ENCODE data around the gene CCDC197.

CCDC197 gene

GRCh38 chr14:94027566-94028449 lies 30.7 kb downstream of the CCDC197 start:
- no peak for DNase-seq

GRCh38 chr14:94028450-94028826 lies 31.3 kb downstream of the CCDC197 start:
- DNase-seq: peak; percentile 32

DNA sequence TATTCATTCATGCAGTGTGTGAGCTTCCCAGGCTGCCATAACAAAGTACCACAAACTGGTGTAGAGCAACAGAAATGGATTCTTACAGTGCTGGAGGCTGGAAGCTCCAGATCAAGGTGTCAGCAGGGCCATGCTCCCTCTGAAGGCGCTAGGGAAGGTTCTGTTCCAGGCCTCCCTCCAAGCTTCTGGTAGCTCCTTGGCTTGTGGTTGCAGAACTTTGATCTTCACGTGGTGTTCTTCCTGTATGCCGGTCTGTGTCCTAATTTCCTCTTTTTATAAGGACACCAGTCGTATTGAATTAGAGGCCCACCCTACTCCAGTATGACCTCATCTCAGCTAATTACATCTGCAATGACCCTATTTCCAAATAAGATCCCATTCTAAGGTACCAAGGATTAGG lies 32.2 kb downstream of the CCDC197 start:
- DNase-seq: no peak

DNA sequence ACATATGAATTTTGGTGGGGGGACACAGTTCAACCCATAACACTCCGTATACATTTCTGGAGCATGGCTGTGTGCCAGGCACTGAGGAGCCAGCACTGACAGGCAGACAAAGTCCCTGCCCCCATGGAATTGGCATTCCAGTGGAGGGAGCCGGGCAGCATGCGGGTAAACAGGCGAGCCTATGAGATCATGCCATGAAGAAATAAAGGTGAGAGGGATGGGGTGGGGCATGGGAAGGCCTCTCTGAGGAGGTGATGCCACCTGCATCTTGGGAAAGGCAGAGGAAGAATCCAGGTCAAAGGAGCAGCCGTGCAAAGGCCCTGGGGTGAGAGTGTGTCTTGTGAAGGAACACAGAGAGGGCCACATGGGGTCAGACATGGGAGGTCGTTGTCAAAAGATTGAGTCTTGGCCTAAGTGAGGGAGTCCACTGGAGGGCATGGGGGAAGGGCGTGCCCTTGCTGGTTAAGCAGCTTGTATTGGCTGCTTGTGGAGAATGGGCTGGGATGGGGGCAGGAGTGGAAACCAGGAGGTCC lies 32.6 kb downstream of the CCDC197 start:
- no peak for DNase-seq

DNA sequence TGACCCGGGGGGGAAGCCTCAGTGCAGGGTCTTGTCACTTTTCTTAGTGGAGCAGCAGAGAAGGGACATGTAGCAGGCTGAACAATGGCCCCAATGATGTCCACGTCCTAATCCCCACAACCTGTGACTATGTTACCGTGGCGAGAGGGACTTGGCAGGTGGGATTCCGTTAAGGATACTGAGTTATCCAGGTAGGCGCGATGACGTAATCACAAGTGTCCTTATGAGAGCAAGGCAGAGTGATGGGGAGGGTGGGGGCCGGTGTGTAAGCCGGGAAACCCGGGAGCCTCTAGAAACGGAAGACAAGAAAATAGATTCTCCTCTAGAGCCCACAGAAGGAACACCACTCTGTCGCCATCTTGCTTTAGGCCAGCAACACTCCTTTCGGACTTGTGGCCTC lies 33.5 kb downstream of the CCDC197 start:
- no peak for DNase-seq

DNA sequence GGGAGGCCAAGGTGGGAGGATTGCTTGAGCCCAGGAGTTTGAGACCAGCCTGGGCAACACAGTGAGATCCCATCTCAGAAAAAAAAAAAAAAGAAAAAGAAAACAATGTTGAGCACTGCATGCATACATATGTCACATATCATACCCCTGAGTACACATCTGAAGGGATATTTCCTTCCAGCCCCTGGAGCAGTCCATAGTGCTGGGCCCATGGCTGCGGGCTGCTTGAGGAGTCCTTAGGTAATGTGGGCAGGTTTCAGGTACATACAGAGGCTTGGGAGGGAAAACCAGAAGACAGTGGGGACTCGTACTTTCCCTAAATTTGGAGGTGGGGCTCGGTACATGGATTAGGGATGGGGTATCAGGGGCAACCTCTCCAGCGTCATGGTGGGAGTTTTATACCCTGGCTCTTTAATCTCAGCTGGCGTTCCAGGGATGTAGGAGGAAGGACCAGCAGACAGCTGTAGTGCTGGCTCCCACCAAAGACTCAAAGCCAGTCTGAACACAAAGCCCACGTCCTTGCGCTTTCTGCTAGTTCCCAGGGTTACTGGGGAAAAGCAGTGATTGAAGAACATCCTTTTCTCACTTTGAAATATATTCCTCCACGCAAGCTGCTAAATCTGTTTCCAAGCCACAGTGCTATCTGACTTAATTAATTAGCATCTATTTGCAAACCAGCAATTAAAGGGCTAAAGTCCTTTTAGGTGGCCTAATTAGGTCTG lies 34.2 kb downstream of the CCDC197 start:
- DNase-seq: no peak

DNA sequence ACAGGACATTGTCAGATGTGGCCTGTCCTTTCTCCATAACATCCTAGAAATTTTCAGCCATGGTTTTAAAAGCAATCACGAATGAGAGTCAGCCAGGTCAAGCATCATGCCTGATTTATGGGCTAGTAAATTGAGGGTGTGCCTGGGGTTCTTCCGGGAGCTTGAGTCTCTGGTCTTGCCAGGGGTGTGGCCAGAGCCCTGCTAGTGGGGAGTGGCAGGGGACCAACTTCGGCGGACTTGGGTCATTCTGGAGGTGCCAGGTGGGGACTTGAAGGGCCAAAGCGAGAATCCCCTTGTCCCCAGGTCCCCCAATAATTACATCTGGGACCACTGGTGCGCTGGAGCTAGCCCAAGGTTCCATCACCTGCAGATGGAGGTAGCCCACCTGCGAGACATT lies 34.8 kb downstream of the CCDC197 start:
- no peak for DNase-seq

GRCh38 chr14:94034886-94035285 lies 37.8 kb downstream of the CCDC197 start:
- no peak for DNase-seq

- peak; percentile 77 for DNase-seq
Measured at GRCh38 chr14:94036313-94037167, 39.4 kb downstream of the CCDC197 start.

DNA sequence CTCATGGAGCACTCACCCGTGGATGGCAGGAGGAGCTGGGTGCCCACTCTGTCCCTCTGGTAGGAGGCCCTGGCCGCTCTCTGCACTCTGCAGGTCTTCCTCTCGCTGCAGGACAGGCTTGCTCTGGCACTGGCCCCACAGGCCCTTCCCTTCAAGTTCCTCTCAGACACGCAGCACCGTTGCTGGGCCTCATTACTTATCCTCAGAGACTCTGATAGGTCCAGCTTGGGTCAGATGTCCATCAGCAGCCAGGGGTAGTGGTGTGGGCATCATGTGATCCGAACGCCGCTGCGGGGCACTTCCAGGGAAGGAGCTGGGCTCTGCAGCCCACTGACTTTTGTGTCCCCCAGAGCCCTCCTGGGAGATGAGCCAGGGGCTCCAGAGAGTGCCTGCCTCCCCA lies 40.9 kb downstream of the CCDC197 start:
- no peak for DNase-seq

- DNase-seq: no peak
Measured at GRCh38 chr14:94038510-94038909, 41.4 kb downstream of the CCDC197 start.

DNA sequence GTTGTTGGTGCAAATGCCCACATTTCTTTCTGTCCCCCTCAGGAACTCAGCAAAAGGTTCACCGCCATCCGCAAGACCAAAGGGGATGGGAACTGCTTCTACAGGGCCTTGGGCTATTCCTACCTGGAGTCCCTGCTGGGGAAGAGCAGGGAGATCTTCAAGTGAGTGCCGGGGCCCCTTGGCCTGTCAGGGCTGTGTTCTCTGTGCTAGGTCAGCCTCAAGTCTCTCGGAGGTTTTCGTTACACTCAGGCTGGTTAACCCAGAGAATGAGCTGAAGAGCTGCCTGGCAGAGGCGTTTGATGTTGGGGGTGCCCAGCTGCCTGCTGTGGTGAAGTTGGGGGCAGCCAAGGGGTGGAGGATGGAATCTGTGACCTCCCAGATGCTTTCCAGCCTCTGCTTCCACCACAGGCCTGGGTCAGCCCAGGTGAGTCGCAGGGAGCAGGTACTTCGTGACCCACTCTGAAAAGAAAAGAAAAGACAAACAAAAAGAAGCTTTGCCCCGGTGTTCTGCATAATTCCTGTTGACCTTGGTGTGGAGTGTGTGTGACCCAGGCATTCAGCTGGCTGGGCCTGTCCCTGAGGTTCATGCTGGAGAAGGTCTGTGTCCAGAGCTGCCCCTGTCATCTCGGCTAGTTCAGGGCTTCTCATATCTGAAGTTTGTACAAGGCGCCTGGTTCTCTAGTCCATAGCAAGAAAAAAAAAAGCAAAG lies 42.0 kb downstream of the CCDC197 start:
- DNase-seq: no peak

DNA sequence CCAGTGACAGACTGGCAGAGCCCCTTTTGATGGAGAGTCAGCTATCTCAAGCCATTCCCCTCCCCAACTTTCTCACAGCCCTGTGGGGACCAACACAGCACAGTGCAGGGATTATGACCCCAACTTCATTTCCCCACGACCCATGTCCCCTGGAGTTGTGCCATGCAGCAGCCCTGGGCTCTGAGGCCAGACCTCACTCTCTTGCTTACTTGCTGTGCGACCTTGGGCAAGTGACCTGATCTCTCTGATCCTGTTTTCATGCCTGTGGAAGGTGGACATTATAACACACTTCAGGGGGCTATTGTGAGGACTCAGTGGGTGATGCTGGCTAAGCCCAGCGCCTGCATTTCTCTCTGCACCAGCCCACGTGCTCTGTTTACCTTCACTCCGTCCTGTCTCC lies 43.1 kb downstream of the CCDC197 start:
- no peak for DNase-seq

DNA sequence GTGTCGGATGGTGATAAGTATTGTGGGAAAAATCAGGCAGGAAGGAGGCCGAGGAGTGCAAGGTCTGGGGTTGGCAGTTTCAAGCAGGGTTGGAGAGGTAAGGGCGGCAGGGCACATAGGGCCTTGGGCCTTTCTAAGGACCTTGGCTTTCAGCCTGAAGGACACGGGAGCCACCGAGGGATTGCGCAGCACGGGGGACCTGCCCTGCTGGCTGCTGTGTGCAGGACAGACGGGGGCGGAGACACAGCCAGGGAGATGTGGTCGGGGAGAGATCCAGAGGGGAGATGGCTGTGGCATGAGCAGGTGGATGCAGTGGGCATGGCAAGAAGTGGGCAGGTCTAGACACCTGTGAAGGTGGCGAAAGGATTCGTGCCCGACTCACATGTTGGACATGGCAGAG lies 43.7 kb downstream of the CCDC197 start:
- no peak for DNase-seq

- no peak for DNase-seq
Measured at GRCh38 chr14:94041551-94042346, 44.6 kb downstream of the CCDC197 start.

- DNase-seq: no peak
Measured at GRCh38 chr14:94042433-94043091, 45.5 kb downstream of the CCDC197 start.

GRCh38 chr14:94043111-94043755 lies 46.1 kb downstream of the CCDC197 start:
- DNase-seq: no peak

- no peak for DNase-seq
Measured at GRCh38 chr14:94043756-94044475, 46.8 kb downstream of the CCDC197 start.

- DNase-seq: no peak
Measured at GRCh38 chr14:94044476-94045091, 47.5 kb downstream of the CCDC197 start.

Data from activated gamma-delta T cell treated with Interleukin-2 at 50 U/mL for 16 hours (primary cell).